CD4-positive, alpha-beta T cell treated with Interleukin-1 beta for 1 hour (primary cell): Measurements from ENCODE around the gene MYLK2.
"Not testable (repeated sequence)": the region's sequence is repeated elsewhere in the genome, so short reads cannot be mapped to it uniquely, and the experiment has no call there.

Experiments used
- DNase-seq, 2 donors: peaks; one replicate each; pipeline ENCODE4 v3.0.0-alpha.2; 2020 to 2022

Gene MYLK2

GRCh38 chr20:31819083-31819784, at the start of gene MYLK2:
Gene MYLK2, plus strand, starts transcription at chr20:31819356. Its CDS starts 225 bp downstream, at chr20:31819581.
- no peak for DNase-seq

- DNase-seq, result no peak
Measured at GRCh38 chr20:31769681-31770080, 49.5 kb upstream of the MYLK2 start.

- DNase-seq, result peak in 1 of 2 donors; percentile 22
Measured at GRCh38 chr20:31770243-31770642, 48.9 kb upstream of the MYLK2 start.

- DNase-seq, result no peak
Measured at GRCh38 chr20:31774408-31774807, 44.7 kb upstream of the MYLK2 start.

- no peak for DNase-seq
Measured at GRCh38 chr20:31780839-31781238, 38.3 kb upstream of the MYLK2 start.

GRCh38 chr20:31781945-31782344, 37.2 kb upstream of the MYLK2 start:
- DNase-seq, result no peak

GRCh38 chr20:31784354-31785044, 34.7 kb upstream of the MYLK2 start:
- DNase-seq, result no peak

- DNase-seq, result no peak
Measured at GRCh38 chr20:31785089-31785488, 34.1 kb upstream of the MYLK2 start.

GRCh38 chr20:31788578-31788977, 30.6 kb upstream of the MYLK2 start:
- peak in 1 of 2 donors; percentile 1 for DNase-seq

- no peak for DNase-seq
Measured at GRCh38 chr20:31790401-31790800, 28.8 kb upstream of the MYLK2 start.

- no peak for DNase-seq
Measured at GRCh38 chr20:31797364-31797763, 21.8 kb upstream of the MYLK2 start.

GRCh38 chr20:31801508-31801907, 17.6 kb upstream of the MYLK2 start:
- DNase-seq, result no peak

- DNase-seq, result no peak
Measured at GRCh38 chr20:31803552-31804291, 15.4 kb upstream of the MYLK2 start.

- no peak for DNase-seq
Measured at GRCh38 chr20:31806564-31807355, 12.4 kb upstream of the MYLK2 start.

- no peak for DNase-seq
Measured at GRCh38 chr20:31808481-31808880, 10.7 kb upstream of the MYLK2 start.

- no peak for DNase-seq
Measured at GRCh38 chr20:31809661-31810060, 9.5 kb upstream of the MYLK2 start.

GRCh38 chr20:31811198-31811597, 8.0 kb upstream of the MYLK2 start:
- no peak for DNase-seq

GRCh38 chr20:31811796-31812728, 7.1 kb upstream of the MYLK2 start:
- DNase-seq, result no peak

GRCh38 chr20:31813611-31814010, 5.5 kb upstream of the MYLK2 start:
- no peak for DNase-seq

GRCh38 chr20:31814142-31814541, 5.0 kb upstream of the MYLK2 start:
- not testable (repeated sequence) for DNase-seq

GRCh38 chr20:31815408-31816188, 3.6 kb upstream of the MYLK2 start:
- no peak for DNase-seq
